Measurements from ENCODE around the gene KRT75. TPM values are rescaled to one million over a fixed set of nuclear protein-coding genes. Genes with fewer than 3 reads are reported as not detected.

Gene KRT75
- total and polyA plus RNA-seq, 2 of the 4 experiments (the other 2 are of a cell fraction): not detected

GRCh38 chr12:52419656-52420055 lies 14.5 kb downstream of the KRT75 start:
- no peaks in the 10 kb centered on the region for H3K9me3 ChIP-seq (ENCODE audit: control insufficient read depth, insufficient read depth, low read length)
- no peak overlapping the region for H3K14ac ChIP-seq (replicated peaks; ENCODE audit: low read depth, low read length)
- H4K20me1 ChIP-seq (ENCODE audit: insufficient read depth, low read length): no peaks in the 10 kb centered on the region
- dilution Hi-C loops (cut with HindIII; ENCODE audit: low sequenced_read_pairs, unreplicated experiment) (no loop called here), in situ Hi-C loops (cut with MboI; ENCODE audit: low sequenced_read_pairs) (no loop called here), intact Hi-C loops (cut with micrococcal nuclease) (no loop called here)
- no peak overlapping the region for H2BK20ac ChIP-seq (ENCODE audit: low read depth, low read length)
- no peak overlapping the region for H2BK120ac ChIP-seq (ENCODE audit: low read depth, low read length)
- BruUV-seq (replicated peaks): no TSS peak
- H2AK5ac ChIP-seq (ENCODE audit: low read depth, low read length): no peak overlapping the region
- CTCF ChIA-PET: no interaction called here
- no peak overlapping the region for H2AK9ac ChIP-seq (replicated peaks; ENCODE audit: low read depth, low read length, poor library complexity)
- H4K91ac ChIP-seq (ENCODE audit: insufficient read depth, low read depth, low read length): no peak overlapping the region
- POLR2A ChIA-PET (ENCODE audit: unreplicated experiment): no interaction called here
- peaks cover 33% of the 10 kb centered on the region for H3K27me3 ChIP-seq (ENCODE audit: control insufficient read depth, insufficient read depth, low read length)
- no peak overlapping the region for H3K4me2 ChIP-seq (ENCODE audit: low read depth, low read length)
- H3K79me1 ChIP-seq (ENCODE audit: low read depth in 1 of 2, low read length in 2 of 2): no peaks in the 10 kb centered on the region
- no peak overlapping the region for H3K18ac ChIP-seq (ENCODE audit: low read depth, low read length)
- no peak overlapping the region for H3K27ac ChIP-seq (ENCODE audit: insufficient read depth, low read length)
- no peak overlapping the region for H2AFZ ChIP-seq (replicated peaks; ENCODE audit: low read length, poor library complexity)
- no peaks in the 10 kb centered on the region for H3K4me1 ChIP-seq (ENCODE audit: control insufficient read depth, insufficient read depth, low read length)
- no peak overlapping the region for H4K8ac ChIP-seq (ENCODE audit: low read depth in 2 of 2, low read length in 2 of 2)
- no peak overlapping the region for H2BK5ac ChIP-seq (ENCODE audit: low read depth, low read length, poor library complexity, severe bottlenecking)
- H3K4ac ChIP-seq (ENCODE audit: low read depth, low read length): no peak overlapping the region
- H3K9me1 ChIP-seq (ENCODE audit: insufficient read depth, low read length): peaks cover 6% of the 10 kb centered on the region; the same call in 1 of the 2 replicates
- no CpG with 5 or more reads among the region's 1 CpG for WGBS, 2 experiments (ENCODE audit: extremely low coverage in 2 of 2, insufficient read length in 1 of 2)
- no peak for TF ChIP-seq ELK1 (IDR thresholded peaks at IDR 0.05; ENCODE audit: borderline replicate concordance, low read depth, low read length)
- TF ChIP-seq RFX5 (IDR thresholded peaks at IDR 0.05; ENCODE audit: low read depth, low read length): no peak
- no peak for TF ChIP-seq POLR2A (IDR thresholded peaks at IDR 0.05; ENCODE audit: low read depth, low read length)
- TF ChIP-seq SMC3 (IDR thresholded peaks at IDR 0.05; ENCODE audit: low read depth, low read length): no peak
- H3K9ac ChIP-seq (ENCODE audit: low read depth, low read length): no peak overlapping the region
- no peak overlapping the region for H3K4me3 ChIP-seq (ENCODE audit: insufficient read depth, low read depth, low read length)
- H3K23ac ChIP-seq (ENCODE audit: low read depth, low read length): no peak overlapping the region
- DNase-seq (no peak), ATAC-seq (ENCODE audit: low read depth) (no peak)
- H2BK15ac ChIP-seq (ENCODE audit: low read depth, low read length): no peak overlapping the region
- no peaks in the 10 kb centered on the region for H3K36me3 ChIP-seq (ENCODE audit: control insufficient read depth, insufficient read depth, low read length)
- H4K5ac ChIP-seq (ENCODE audit: low read depth, low read length): no peak overlapping the region
- H3K56ac ChIP-seq (ENCODE audit: extremely low read depth, insufficient read depth, low read length): no peak overlapping the region

Data from IMR-90 (cell line).